ENCODE results near the gene CNKSR1.

DNA sequence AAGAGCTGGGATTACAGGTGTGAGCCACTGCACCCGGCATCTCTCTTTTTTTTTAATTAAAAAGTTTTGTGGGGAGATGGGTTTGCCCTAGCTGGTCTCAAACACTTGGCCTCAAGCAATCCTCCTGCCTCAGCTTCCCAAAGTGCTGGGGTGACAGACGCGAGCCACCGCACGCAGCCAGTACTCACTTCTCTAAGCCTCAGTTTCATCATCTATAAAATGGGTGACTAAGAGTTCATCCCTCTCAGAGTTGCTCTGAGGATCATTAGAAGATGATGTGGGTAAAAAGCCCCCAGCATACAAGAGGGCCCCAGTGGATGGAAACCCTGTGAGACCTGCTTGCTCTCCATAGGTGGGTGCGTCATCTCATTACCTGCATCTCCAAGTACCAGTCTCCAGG lies 10.6 kb downstream of the CNKSR1 start:
- TF ChIP-seq POLR2A (IDR thresholded peaks at IDR 0.05) (no peak), CTCF (IDR thresholded peaks at IDR 0.05) (no peak), POLR2AphosphoS5 (IDR thresholded peaks at IDR 0.05) (no peak), EP300 (IDR thresholded peaks at IDR 0.05) (no peak)
